SK-N-SH treated with all-trans-retinoic acid at 6 μM for 48 hours (cell line): ENCODE results near the gene TSPY4.
"Not testable (repeated sequence)": the region's sequence is repeated elsewhere in the genome, so short reads cannot be mapped to it uniquely, and the experiment has no call there.

Source experiments
- ATAC-seq: fragments of 200-7000 bp; cut with Tn5 transposase; 3 replicates; pipeline ENCODE4 v1.9.1; 2020; ENCODE audit warnings: mild to moderate bottlenecking, moderate library complexity
- BACH2 ChIP-seq: fragments of 250-450 bp; sonication (Bioruptor Pico); IDR thresholded peaks from 2 replicates; pipeline ENCODE4 v1.9.0; 2021; ENCODE audit warnings: mild to moderate bottlenecking, borderline replicate concordance
- CREB5 ChIP-seq: fragments of 250-450 bp; sonication (Bioruptor Pico); IDR thresholded peaks from 2 replicates; pipeline ENCODE4 v1.5.1; 2020; ENCODE audit warnings: low read depth, mild to moderate bottlenecking, moderate library complexity
- CSDC2 ChIP-seq: fragments of 250-450 bp; sonication (Bioruptor Pico); IDR thresholded peaks from 2 replicates; pipeline ENCODE4 v1.5.0; 2020; ENCODE audit warnings: mild to moderate bottlenecking, moderate library complexity
- GLIS3 ChIP-seq: fragments of 250-450 bp; sonication (Bioruptor Pico); IDR thresholded peaks from 2 replicates; pipeline ENCODE4 v1.5.0; 2020; ENCODE audit warnings: mild to moderate bottlenecking, moderate library complexity
- POU6F1 ChIP-seq: fragments of 250-450 bp; sonication (Bioruptor Pico); IDR thresholded peaks from 2 replicates; pipeline ENCODE4 v1.8.0; 2021; ENCODE audit warnings: low read depth, mild to moderate bottlenecking, moderate library complexity, borderline replicate concordance
- PPARA ChIP-seq: fragments of 250-450 bp; sonication (Bioruptor Pico); IDR thresholded peaks from 2 replicates; pipeline ENCODE4 v1.5.0; 2020; ENCODE audit warnings: mild to moderate bottlenecking, borderline replicate concordance
- RARB ChIP-seq: fragments of 250-450 bp; sonication (Bioruptor Pico); IDR thresholded peaks from 2 replicates; pipeline ENCODE4 v1.8.0; 2021; ENCODE audit warnings: mild to moderate bottlenecking, moderate library complexity
- SNAI2 ChIP-seq: fragments of 250-450 bp; sonication (Bioruptor Pico); IDR thresholded peaks from 2 replicates; pipeline ENCODE4 v1.5.0; 2020; ENCODE audit warnings: mild to moderate bottlenecking, moderate library complexity
- TCF4 ChIP-seq: fragments of 250-450 bp; sonication (Bioruptor Pico); IDR thresholded peaks from 2 replicates; pipeline ENCODE4 v1.8.0; 2021; ENCODE audit warnings: mild to moderate bottlenecking, moderate library complexity, borderline replicate concordance
- TSHZ2 ChIP-seq: fragments of 250-450 bp; sonication (Bioruptor Pico); IDR thresholded peaks from 2 replicates; pipeline ENCODE4 v1.5.0; 2020; ENCODE audit warnings: mild to moderate bottlenecking, moderate library complexity
- ZFP3 ChIP-seq: fragments of 250-450 bp; sonication (Bioruptor Pico); IDR thresholded peaks from 2 replicates; pipeline ENCODE4 v1.5.0; 2020; ENCODE audit warnings: mild to moderate bottlenecking, moderate library complexity
- ZNF565 ChIP-seq: fragments of 450-650 bp; formaldehyde crosslinking; conservative IDR thresholded peaks from 2 replicates; pipeline ENCODE4 v1.5.0; 2020; ENCODE audit warnings: low read depth, mild to moderate bottlenecking, moderate library complexity
- ZNF70 ChIP-seq: fragments of 450-650 bp; formaldehyde crosslinking; IDR thresholded peaks from 2 replicates; pipeline ENCODE4 v1.5.0; 2020; ENCODE audit warnings: mild to moderate bottlenecking, moderate library complexity
- ZNF8 ChIP-seq: fragments of 450-650 bp; formaldehyde crosslinking; IDR thresholded peaks from 2 replicates; pipeline ENCODE4 v1.5.0; 2020; ENCODE audit warnings: mild to moderate bottlenecking, moderate library complexity
- TF ChIP-seq, protein P1 (sequence below): fragments of 250-450 bp; sonication (Bioruptor Pico); IDR thresholded peaks from 2 replicates; pipeline ENCODE4 v1.8.0; 2020; ENCODE audit warnings: mild to moderate bottlenecking, moderate library complexity, borderline replicate concordance

TSPY4 gene, protein sequence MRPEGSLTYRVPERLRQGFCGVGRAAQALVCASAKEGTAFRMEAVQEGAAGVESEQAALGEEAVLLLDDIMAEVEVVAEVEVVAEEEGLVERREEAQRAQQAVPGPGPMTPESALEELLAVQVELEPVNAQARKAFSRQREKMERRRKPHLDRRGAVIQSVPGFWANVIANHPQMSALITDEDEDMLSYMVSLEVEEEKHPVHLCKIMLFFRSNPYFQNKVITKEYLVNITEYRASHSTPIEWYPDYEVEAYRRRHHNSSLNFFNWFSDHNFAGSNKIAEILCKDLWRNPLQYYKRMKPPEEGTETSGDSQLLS

GRCh38 chrY:9337164-9337563, at the start of gene TSPY4:
TSS of gene TSPY4 (plus strand) at chrY:9337464. CDS start at chrY:9337510, 46 bp downstream.
- ATAC-seq, result not testable (repeated sequence)

DNA sequence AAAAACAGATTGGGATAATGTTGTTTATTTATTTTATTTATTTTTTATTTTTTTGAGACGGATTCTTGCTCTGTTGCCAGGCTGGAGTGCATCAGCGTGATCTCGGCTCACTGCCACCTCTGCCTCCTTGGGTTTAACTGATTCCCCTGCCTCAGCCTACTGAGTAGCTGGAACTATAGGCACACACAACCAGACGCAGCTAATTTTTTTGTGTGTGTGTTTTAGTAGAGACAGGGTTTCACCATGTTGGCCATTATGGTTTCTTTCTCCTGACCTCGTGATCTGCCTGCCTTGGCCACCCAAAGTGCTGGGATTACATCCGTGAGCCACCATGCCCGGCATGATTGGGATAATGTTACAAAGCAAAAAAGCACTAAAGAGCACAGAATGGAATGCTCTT, 16.3 kb upstream of the TSPY4 start:
- ATAC-seq, result no peak
- TF ChIP-seq SNAI2 (CRISPR knock-in tag) (no peak), CREB5 (CRISPR knock-in tag) (no peak), POU6F1 (CRISPR knock-in tag) (no peak), ZNF565 (no peak), PPARA (no peak), ZFP3 (CRISPR knock-in tag) (no peak), BACH2 (CRISPR knock-in tag) (no peak), GLIS3 (CRISPR knock-in tag) (no peak), TCF4 (no peak), RARB (CRISPR knock-in tag) (no peak), ZNF70 (CRISPR knock-in tag) (no peak), CSDC2 (no peak), ZNF8 (CRISPR knock-in tag) (no peak), TSHZ2 (no peak)
- TF ChIP-seq, protein P1, sequence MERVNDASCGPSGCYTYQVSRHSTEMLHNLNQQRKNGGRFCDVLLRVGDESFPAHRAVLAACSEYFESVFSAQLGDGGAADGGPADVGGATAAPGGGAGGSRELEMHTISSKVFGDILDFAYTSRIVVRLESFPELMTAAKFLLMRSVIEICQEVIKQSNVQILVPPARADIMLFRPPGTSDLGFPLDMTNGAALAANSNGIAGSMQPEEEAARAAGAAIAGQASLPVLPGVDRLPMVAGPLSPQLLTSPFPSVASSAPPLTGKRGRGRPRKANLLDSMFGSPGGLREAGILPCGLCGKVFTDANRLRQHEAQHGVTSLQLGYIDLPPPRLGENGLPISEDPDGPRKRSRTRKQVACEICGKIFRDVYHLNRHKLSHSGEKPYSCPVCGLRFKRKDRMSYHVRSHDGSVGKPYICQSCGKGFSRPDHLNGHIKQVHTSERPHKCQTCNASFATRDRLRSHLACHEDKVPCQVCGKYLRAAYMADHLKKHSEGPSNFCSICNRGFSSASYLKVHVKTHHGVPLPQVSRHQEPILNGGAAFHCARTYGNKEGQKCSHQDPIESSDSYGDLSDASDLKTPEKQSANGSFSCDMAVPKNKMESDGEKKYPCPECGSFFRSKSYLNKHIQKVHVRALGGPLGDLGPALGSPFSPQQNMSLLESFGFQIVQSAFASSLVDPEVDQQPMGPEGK (CRISPR knock-in tag), result no peak
- TF ChIP-seq, all 23 proteins: peak for 0

DNA sequence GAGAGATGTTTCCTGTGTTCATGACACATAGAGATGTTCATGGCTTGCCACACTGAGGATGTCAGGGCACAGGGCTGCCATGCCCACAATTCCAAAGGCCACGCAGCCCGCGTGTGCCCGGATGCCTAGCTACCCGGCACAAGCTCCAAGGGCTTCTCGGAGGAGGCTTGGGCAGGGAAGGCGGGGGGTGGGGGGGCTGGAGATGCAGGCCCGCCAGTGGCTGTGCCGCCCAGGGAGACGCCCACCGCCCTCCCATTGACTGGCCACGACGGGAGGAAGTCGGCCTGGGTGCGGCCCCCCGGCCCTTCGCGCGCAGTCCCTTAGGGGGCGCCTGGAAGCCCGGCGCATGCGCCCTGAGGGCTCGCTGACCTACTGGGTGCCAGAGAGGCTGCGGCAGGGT, 20.2 kb downstream of the TSPY4 start, which contains the start of gene TSPY8:
Gene TSPY8 (plus strand): TSS at position 301 of the 400 bp plus-strand sequence. CDS start 46 bp downstream, at position 347.
- ATAC-seq, result not testable (repeated sequence)
